ENCODE results near the gene HES7. TPM values are rescaled to one million over a fixed set of nuclear protein-coding genes. Genes with fewer than 3 reads are reported as not detected.

Gene HES7
- total RNA-seq, 4 donors from 2014 or later, result not detected

GRCh38 chr17:8148560-8148959 is 24.7 kb upstream of the HES7 start:
- Histone ChIP-seq H3K9me3 (no peaks in the 10 kb centered on the region), H3K4me1 (peaks cover 50% of the 10 kb centered on the region), H3K4me3 (no peak overlapping the region), H3K36me3 (peaks cover 80% of the 10 kb centered on the region), H3K27me3 (no peaks in the 10 kb centered on the region), H3K27ac (no peak overlapping the region)
- DNase-seq (ENCODE audit: low spot score in 2 of 2), result no peak
- TF ChIP-seq EP300 (IDR thresholded peaks at IDR 0.05) (no peak), POLR2AphosphoS5 (IDR thresholded peaks at IDR 0.05) (no peak), POLR2A (IDR thresholded peaks at IDR 0.05) (no peak)
- TF ChIP-seq, protein P1, sequence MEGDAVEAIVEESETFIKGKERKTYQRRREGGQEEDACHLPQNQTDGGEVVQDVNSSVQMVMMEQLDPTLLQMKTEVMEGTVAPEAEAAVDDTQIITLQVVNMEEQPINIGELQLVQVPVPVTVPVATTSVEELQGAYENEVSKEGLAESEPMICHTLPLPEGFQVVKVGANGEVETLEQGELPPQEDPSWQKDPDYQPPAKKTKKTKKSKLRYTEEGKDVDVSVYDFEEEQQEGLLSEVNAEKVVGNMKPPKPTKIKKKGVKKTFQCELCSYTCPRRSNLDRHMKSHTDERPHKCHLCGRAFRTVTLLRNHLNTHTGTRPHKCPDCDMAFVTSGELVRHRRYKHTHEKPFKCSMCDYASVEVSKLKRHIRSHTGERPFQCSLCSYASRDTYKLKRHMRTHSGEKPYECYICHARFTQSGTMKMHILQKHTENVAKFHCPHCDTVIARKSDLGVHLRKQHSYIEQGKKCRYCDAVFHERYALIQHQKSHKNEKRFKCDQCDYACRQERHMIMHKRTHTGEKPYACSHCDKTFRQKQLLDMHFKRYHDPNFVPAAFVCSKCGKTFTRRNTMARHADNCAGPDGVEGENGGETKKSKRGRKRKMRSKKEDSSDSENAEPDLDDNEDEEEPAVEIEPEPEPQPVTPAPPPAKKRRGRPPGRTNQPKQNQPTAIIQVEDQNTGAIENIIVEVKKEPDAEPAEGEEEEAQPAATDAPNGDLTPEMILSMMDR (IDR thresholded peaks at IDR 0.05), result no peak
- WGBS, result 99% methylated on average over 8 of the region's 13 CpGs

GRCh38 chr17:8147805-8148404 is 24.0 kb upstream of the HES7 start:
- Histone ChIP-seq H3K4me3 (no peak overlapping the region), H3K9me3 (no peaks in the 10 kb centered on the region), H3K27me3 (no peaks in the 10 kb centered on the region), H3K27ac (no peak overlapping the region), H3K4me1 (peaks cover 44% of the 10 kb centered on the region), H3K36me3 (peaks cover 83% of the 10 kb centered on the region)
- no peak for TF ChIP-seq POLR2AphosphoS5 (IDR thresholded peaks at IDR 0.05)
- no peak for TF ChIP-seq POLR2A (IDR thresholded peaks at IDR 0.05)
- TF ChIP-seq EP300 (IDR thresholded peaks at IDR 0.05), result no peak
- TF ChIP-seq, protein P1 (IDR thresholded peaks at IDR 0.05), result no peak
- WGBS, result 95% methylated on average over 6 of the region's 13 CpGs
- no peak for DNase-seq (ENCODE audit: low spot score in 2 of 2)

GRCh38 chr17:8147141-8147804 is 23.4 kb upstream of the HES7 start:
- H3K9me3 ChIP-seq, result no peaks in the 10 kb centered on the region
- TF ChIP-seq, protein P1 (IDR thresholded peaks at IDR 0.05), result no peak
- TF ChIP-seq POLR2AphosphoS5 (IDR thresholded peaks at IDR 0.05), result no peak
- TF ChIP-seq POLR2A (IDR thresholded peaks at IDR 0.05), result no peak
- TF ChIP-seq EP300 (IDR thresholded peaks at IDR 0.05), result no peak
- H3K27ac ChIP-seq, result no peak overlapping the region
- no peak overlapping the region for H3K4me3 ChIP-seq
- DNase-seq (ENCODE audit: low spot score in 2 of 2), result peak in 1 of 2 donors; percentile 73
- 90% methylated on average over 26 of the region's 26 CpGs for WGBS
- H3K27me3 ChIP-seq, result no peaks in the 10 kb centered on the region
- peaks cover 44% of the 10 kb centered on the region for H3K4me1 ChIP-seq
- peaks cover 90% of the 10 kb centered on the region for H3K36me3 ChIP-seq

- Histone ChIP-seq H3K4me3 (no peak overlapping the region), H3K9me3 (no peaks in the 10 kb centered on the region), H3K36me3 (peaks cover 97% of the 10 kb centered on the region), H3K27me3 (no peaks in the 10 kb centered on the region), H3K4me1 (peaks cover 44% of the 10 kb centered on the region), H3K27ac (no peak overlapping the region)
- TF ChIP-seq EP300 (IDR thresholded peaks at IDR 0.05) (no peak), POLR2AphosphoS5 (IDR thresholded peaks at IDR 0.05) (no peak)
- WGBS, result 91% methylated on average over 14 of the region's 14 CpGs
- DNase-seq (ENCODE audit: low spot score in 2 of 2), result peak in 1 of 2 donors; percentile 67
Observed at GRCh38 chr17:8146381-8147140, 22.7 kb upstream of the HES7 start.

DNA sequence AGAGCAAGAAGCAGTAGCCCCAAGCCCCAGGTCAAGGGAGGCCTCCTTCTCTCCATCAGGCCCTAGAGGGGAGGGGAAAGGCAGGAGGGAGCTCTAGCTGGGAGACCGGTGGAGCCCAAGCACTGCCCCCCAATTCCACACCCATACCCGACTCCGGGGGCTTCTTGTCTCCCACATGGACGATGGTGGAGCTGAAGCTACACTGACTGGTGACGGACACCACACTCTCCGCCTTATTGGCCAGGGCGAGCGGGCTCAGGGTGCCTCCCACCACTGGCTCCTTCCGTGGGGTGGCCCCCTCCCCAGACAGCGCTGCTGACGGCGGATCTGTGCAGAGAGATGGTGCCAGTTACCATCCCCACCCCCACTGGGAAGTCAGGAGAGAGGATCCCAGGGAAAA is 21.9 kb upstream of the HES7 start:
- 90% methylated on average over 9 of the region's 12 CpGs for WGBS

More for the DNA sequence above, 21.9 kb upstream of the HES7 start:
- H3K36me3 ChIP-seq, result peaks cover 100% of the 10 kb centered on the region
- H3K9me3 ChIP-seq, result no peaks in the 10 kb centered on the region
- H3K27ac ChIP-seq, result no peak overlapping the region
- no peaks in the 10 kb centered on the region for H3K27me3 ChIP-seq
- no peak overlapping the region for H3K4me3 ChIP-seq
- TF ChIP-seq, protein P1 (IDR thresholded peaks at IDR 0.05), result no peak
- no peak for TF ChIP-seq POLR2A (IDR thresholded peaks at IDR 0.05)
- TF ChIP-seq POLR2AphosphoS5 (IDR thresholded peaks at IDR 0.05), result no peak
- no peak for TF ChIP-seq EP300 (IDR thresholded peaks at IDR 0.05)
- peaks cover 39% of the 10 kb centered on the region for H3K4me1 ChIP-seq
- peak in 1 of 2 donors; percentile 67 for DNase-seq (ENCODE audit: low spot score in 2 of 2)
